Glutamatergic neuron (in vitro differentiated cells): ENCODE measurements around the gene DYNC2LI1. TPM values are rescaled to one million over a fixed set of nuclear protein-coding genes. Genes with fewer than 3 reads are reported as not detected.

Source experiments
- DNase-seq: peaks from one replicate; pipeline ENCODE4 v3.0.0; 2022
- H3K27ac Mint-ChIP-seq: one replicate; pipeline ENCODE4 v1.8.0; 2020; ENCODE audit warnings: mild to moderate bottlenecking, mixed read lengths, inconsistent platforms; ENCODE audit not compliant: unreplicated experiment
- H3K27me3 Mint-ChIP-seq: one replicate; pipeline ENCODE4 v1.8.0; 2020; ENCODE audit warnings: mild to moderate bottlenecking, moderate library complexity, mixed read lengths, inconsistent platforms; ENCODE audit not compliant: unreplicated experiment
- H3K36me3 Mint-ChIP-seq: one replicate; pipeline ENCODE4 v1.8.0; 2020; ENCODE audit warnings: mild to moderate bottlenecking, mixed read lengths, inconsistent platforms; ENCODE audit not compliant: unreplicated experiment
- H3K4me1 Mint-ChIP-seq: one replicate; pipeline ENCODE4 v1.8.0; 2020; ENCODE audit warnings: mild to moderate bottlenecking, low read depth, mixed read lengths, inconsistent platforms; ENCODE audit not compliant: unreplicated experiment
- H3K4me3 Mint-ChIP-seq: one replicate; pipeline ENCODE4 v1.8.0; 2020; ENCODE audit warnings: mild to moderate bottlenecking, mixed read lengths, inconsistent platforms; ENCODE audit not compliant: unreplicated experiment
- H3K9me3 Mint-ChIP-seq: one replicate; pipeline ENCODE4 v1.8.0; 2020; ENCODE audit warnings: mild to moderate bottlenecking, moderate library complexity, mixed read lengths, inconsistent platforms; ENCODE audit not compliant: unreplicated experiment
- CTCF ChIP-seq: fragments of 200-600 bp; sonication (generic); IDR thresholded peaks from one replicate; pipeline ENCODE4 v1.5.0; 2021; ENCODE audit not compliant: partially characterized antibody, unreplicated experiment
- total RNA-seq: library from RNA; stranded (reverse); fragmentation: NEBNext Ultra II Directional; extraction: Animal tissue kit (Norgen Biotek cat#: 25700); gene quantifications from one replicate; pipeline ENCODE4 v1.2.1, GENCODE V29; 2021; ENCODE audit not compliant: unreplicated experiment

Gene DYNC2LI1
- total RNA-seq, 1 donor from 2014 or later, result 11.9 TPM

- DNase-seq, result no peak
- Mint-ChIP-seq H3K27ac (no peak overlapping the region), H3K9me3 (no peaks in the 10 kb centered on the region), H3K4me1 (peaks cover 12% of the 10 kb centered on the region), H3K27me3 (no peaks in the 10 kb centered on the region), H3K36me3 (no peaks in the 10 kb centered on the region), H3K4me3 (no peak overlapping the region)
- no peak for TF ChIP-seq CTCF
Measured at GRCh38 chr2:43762286-43762685, 11.6 kb upstream of the DYNC2LI1 start.

GRCh38 chr2:43763091-43763490 is 10.7 kb upstream of the DYNC2LI1 start:
- TF ChIP-seq CTCF, result no peak
- Mint-ChIP-seq H3K27me3 (no peaks in the 10 kb centered on the region), H3K4me1 (peaks cover 12% of the 10 kb centered on the region), H3K9me3 (no peaks in the 10 kb centered on the region), H3K4me3 (no peak overlapping the region), H3K27ac (no peak overlapping the region), H3K36me3 (no peaks in the 10 kb centered on the region)
- DNase-seq, result no peak

- H3K36me3 Mint-ChIP-seq, result no peaks in the 10 kb centered on the region
- no peaks in the 10 kb centered on the region for H3K9me3 Mint-ChIP-seq
- H3K4me3 Mint-ChIP-seq, result no peak overlapping the region
- H3K27ac Mint-ChIP-seq, result no peak overlapping the region
- H3K4me1 Mint-ChIP-seq, result peaks cover 5% of the 10 kb centered on the region
- no peaks in the 10 kb centered on the region for H3K27me3 Mint-ChIP-seq
- no peak for TF ChIP-seq CTCF
- DNase-seq, result no peak
Measured at GRCh38 chr2:43764086-43764705, 9.6 kb upstream of the DYNC2LI1 start.

GRCh38 chr2:43766006-43766405 is 7.8 kb upstream of the DYNC2LI1 start:
- no peak for DNase-seq
- Mint-ChIP-seq H3K4me1 (no peaks in the 10 kb centered on the region), H3K27ac (no peak overlapping the region), H3K27me3 (no peaks in the 10 kb centered on the region), H3K9me3 (peaks cover 2% of the 10 kb centered on the region), H3K36me3 (no peaks in the 10 kb centered on the region), H3K4me3 (no peak overlapping the region)
- no peak for TF ChIP-seq CTCF

- no peak for TF ChIP-seq CTCF
- H3K36me3 Mint-ChIP-seq, result no peaks in the 10 kb centered on the region
- DNase-seq, result no peak
- H3K27me3 Mint-ChIP-seq, result no peaks in the 10 kb centered on the region
- H3K9me3 Mint-ChIP-seq, result peaks cover 2% of the 10 kb centered on the region
- peaks cover 5% of the 10 kb centered on the region for H3K4me1 Mint-ChIP-seq
- no peak overlapping the region for H3K27ac Mint-ChIP-seq
- H3K4me3 Mint-ChIP-seq, result peak overlapping the region; percentile 94
Measured at GRCh38 chr2:43774617-43775016, 778 bp downstream of the DYNC2LI1 start.
